Duodenal mucosa (tissue), 2 donors: ENCODE measurements around the gene KRTAP10-3.
"Not testable (repeated sequence)": the region's sequence is repeated elsewhere in the genome, so short reads cannot be mapped to it uniquely, and the experiment has no call there.

Source experiments
- H3K27ac ChIP-seq: one replicate; pipeline ENCODE4 v1.7.0; 2013; ENCODE audit warnings: low read depth, low read length
- H3K27me3 ChIP-seq, 2 donors: one replicate each; pipeline ENCODE4 v1.7.0; 2013; ENCODE audit warnings: low read length in 2 of 2, control low read depth in 1 of 2; ENCODE audit not compliant: insufficient read depth in 2 of 2, control insufficient read depth in 1 of 2
- H3K36me3 ChIP-seq, 2 donors: one replicate each; pipeline ENCODE4 v1.7.0; 2013; ENCODE audit warnings: low read length in 2 of 2, control low read depth in 1 of 2; ENCODE audit not compliant: insufficient read depth in 2 of 2, control insufficient read depth in 1 of 2
- H3K4me1 ChIP-seq, 2 donors: one replicate each; pipeline ENCODE4 v1.7.0; 2013; ENCODE audit warnings: low read length in 2 of 2, control low read depth in 1 of 2; ENCODE audit not compliant: insufficient read depth in 2 of 2, control insufficient read depth in 1 of 2
- H3K4me3 ChIP-seq, 2 donors: one replicate each; pipeline ENCODE4 v1.7.0; 2013; ENCODE audit warnings: low read length in 2 of 2, low read depth in 1 of 2
- H3K9ac ChIP-seq, 2 donors: one replicate each; pipeline ENCODE4 v1.7.0; 2013; ENCODE audit warnings: low read length in 2 of 2, low read depth in 1 of 2
- H3K9me3 ChIP-seq, 2 donors: one replicate each; pipeline ENCODE4 v1.7.0; 2013; ENCODE audit warnings: low read length in 2 of 2, control low read depth in 1 of 2; ENCODE audit not compliant: control insufficient read depth in 1 of 2

The KRTAP10-3 gene

GRCh38 chr21:44598061-44598460 is 39.5 kb upstream of the KRTAP10-3 start:
- Histone ChIP-seq H3K9ac (no peak overlapping the region), H3K4me1 (no peaks in the 10 kb centered on the region), H3K9me3 (no peaks in the 10 kb centered on the region), H3K27ac (no peak overlapping the region), H3K4me3 (no peak overlapping the region), H3K27me3 (peaks cover 5 to 24% of the 10 kb centered on the region in 2 donors), H3K36me3 (no peaks in the 10 kb centered on the region)

GRCh38 chr21:44596068-44596725 is 37.6 kb upstream of the KRTAP10-3 start:
- Histone ChIP-seq H3K4me3 (no peak overlapping the region), H3K9ac (no peak overlapping the region), H3K27ac (no peak overlapping the region), H3K9me3 (no peaks in the 10 kb centered on the region), H3K4me1 (no peaks in the 10 kb centered on the region), H3K27me3 (peaks cover 0 to 24% of the 10 kb centered on the region in 2 donors), H3K36me3 (no peaks in the 10 kb centered on the region)

- Histone ChIP-seq H3K4me3 (no peak overlapping the region), H3K27ac (no peak overlapping the region), H3K9me3 (no peaks in the 10 kb centered on the region), H3K9ac (no peak overlapping the region), H3K36me3 (no peaks in the 10 kb centered on the region), H3K4me1 (no peaks in the 10 kb centered on the region), H3K27me3 (peaks cover 0 to 21% of the 10 kb centered on the region in 2 donors)
Observed at GRCh38 chr21:44595524-44595923, 36.9 kb upstream of the KRTAP10-3 start.

GRCh38 chr21:44594406-44594916 is 35.9 kb upstream of the KRTAP10-3 start:
- Histone ChIP-seq H3K36me3 (no peaks in the 10 kb centered on the region), H3K9ac (no peak overlapping the region), H3K27me3 (peaks cover 0 to 14% of the 10 kb centered on the region in 2 donors), H3K4me3 (no peak overlapping the region), H3K27ac (no peak overlapping the region), H3K9me3 (no peaks in the 10 kb centered on the region), H3K4me1 (no peaks in the 10 kb centered on the region)

GRCh38 chr21:44593598-44594405 is 35.2 kb upstream of the KRTAP10-3 start:
- H3K36me3 ChIP-seq, result no peaks in the 10 kb centered on the region
- no peaks in the 10 kb centered on the region for H3K4me1 ChIP-seq
- H3K4me3 ChIP-seq, result no peak overlapping the region
- no peak overlapping the region for H3K27ac ChIP-seq
- H3K27me3 ChIP-seq, result peaks cover 0 to 16% of the 10 kb centered on the region in 2 donors
- H3K9ac ChIP-seq, result no peak overlapping the region
- no peaks in the 10 kb centered on the region for H3K9me3 ChIP-seq

GRCh38 chr21:44592446-44593311 is 34.1 kb upstream of the KRTAP10-3 start, which contains the start of gene KRTAP10-6:
Gene KRTAP10-6, minus strand, starts transcription at chr21:44592505. Its CDS starts 21 bp downstream, at chr21:44592484.
- peaks cover 0 to 16% of the 10 kb centered on the region in 2 donors for H3K27me3 ChIP-seq
- no peaks in the 10 kb centered on the region for H3K36me3 ChIP-seq
- no peaks in the 10 kb centered on the region for H3K9me3 ChIP-seq
- H3K27ac ChIP-seq, result no peak within 1 kb of the TSS
- no peak within 1 kb of the TSS for H3K4me3 ChIP-seq
- H3K4me1 ChIP-seq, result no peaks in the 10 kb centered on the region
- H3K9ac ChIP-seq, result no peak within 1 kb of the TSS

GRCh38 chr21:44591801-44592130 is 33.2 kb upstream of the KRTAP10-3 start:
- peaks cover 0 to 16% of the 10 kb centered on the region in 2 donors for H3K27me3 ChIP-seq
- H3K4me3 ChIP-seq, H3K9ac ChIP-seq, H3K27ac ChIP-seq, H3K4me1 ChIP-seq, H3K9me3 ChIP-seq, H3K36me3 ChIP-seq: not testable (repeated sequence)

- H3K27me3 ChIP-seq, result peaks cover 0 to 17% of the 10 kb centered on the region in 2 donors
- not testable (repeated sequence) for H3K4me3 ChIP-seq, H3K9ac ChIP-seq, H3K4me1 ChIP-seq, H3K36me3 ChIP-seq, H3K9me3 ChIP-seq, H3K27ac ChIP-seq
Observed at GRCh38 chr21:44590897-44591800, 32.6 kb upstream of the KRTAP10-3 start.

GRCh38 chr21:44590311-44590721 is 31.7 kb upstream of the KRTAP10-3 start:
- Histone ChIP-seq H3K9ac (no peak overlapping the region), H3K27me3 (peaks cover 0 to 18% of the 10 kb centered on the region in 2 donors), H3K36me3 (no peaks in the 10 kb centered on the region), H3K27ac (no peak overlapping the region), H3K4me1 (no peaks in the 10 kb centered on the region), H3K4me3 (no peak overlapping the region), H3K9me3 (no peaks in the 10 kb centered on the region)
